ENCODE measurements around the gene CACNA2D3. TPM values are rescaled to one million over a fixed set of nuclear protein-coding genes. Genes with fewer than 3 reads are reported as not detected.
"Not testable (repeated sequence)": the region's sequence is repeated elsewhere in the genome, so short reads cannot be mapped to it uniquely, and the experiment has no call there.

The CACNA2D3 gene
- total RNA-seq, 2 donors from 2014 or later: 0.42 to 0.98 TPM

- Histone ChIP-seq H3K4me1 (no peaks in the 10 kb centered on the region), H3K27me3 (no peaks in the 10 kb centered on the region), H3K4me3 (no peak overlapping the region), H3K9me3 (no peaks in the 10 kb centered on the region), H3K27ac (no peak overlapping the region), H3K36me3 (no peaks in the 10 kb centered on the region), H3K9ac (ENCODE audit: low read depth in 2 of 2, low read length in 2 of 2) (no peak overlapping the region)
- DNase-seq: no peak
- TF ChIP-seq CTCF (IDR thresholded peaks at IDR 0.05): no peak
- intact Hi-C loops (cut with DNase I): no loop called here
Observed at GRCh38 chr3:55097441-55097840, 975.1 kb downstream of the CACNA2D3 start.

- TF ChIP-seq CTCF (IDR thresholded peaks at IDR 0.05): no peak
- no peaks in the 10 kb centered on the region for H3K9me3 ChIP-seq
- H3K36me3 ChIP-seq: no peaks in the 10 kb centered on the region
- H3K27ac ChIP-seq: no peak overlapping the region
- H3K4me1 ChIP-seq: no peaks in the 10 kb centered on the region
- H3K4me3 ChIP-seq: no peak overlapping the region
- DNase-seq: no peak
- intact Hi-C loops (cut with DNase I): no loop called here
- H3K9ac ChIP-seq (ENCODE audit: low read depth in 2 of 2, low read length in 2 of 2): no peak overlapping the region
- no peaks in the 10 kb centered on the region for H3K27me3 ChIP-seq
Observed at GRCh38 chr3:55105647-55106046, 983.3 kb downstream of the CACNA2D3 start.

DNA sequence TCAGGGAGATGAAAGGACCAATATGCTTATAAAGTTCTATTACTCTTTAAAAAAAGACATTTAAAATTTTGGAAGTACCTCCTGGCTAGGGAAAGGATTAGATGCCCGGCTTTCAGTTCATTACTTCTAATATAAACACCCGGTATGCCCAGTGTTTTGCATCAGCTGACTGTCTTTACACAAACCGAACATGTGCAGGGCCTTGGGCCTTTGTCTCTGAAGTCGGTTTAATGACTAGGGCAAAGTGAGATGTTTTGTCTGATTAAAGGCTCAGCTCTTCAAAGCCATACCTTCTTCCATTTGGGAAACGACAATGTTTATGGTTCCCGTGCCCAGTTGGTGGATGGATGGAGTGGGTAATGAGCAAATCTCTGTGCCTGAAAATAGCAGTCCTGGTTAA is 984.8 kb downstream of the CACNA2D3 start:
- no peak for DNase-seq
- intact Hi-C loops (cut with DNase I): no loop called here
- no peak for TF ChIP-seq CTCF (IDR thresholded peaks at IDR 0.05)
- Histone ChIP-seq H3K9me3 (no peaks in the 10 kb centered on the region), H3K27ac (no peak overlapping the region), H3K27me3 (no peaks in the 10 kb centered on the region), H3K36me3 (no peaks in the 10 kb centered on the region), H3K4me3 (no peak overlapping the region), H3K4me1 (no peaks in the 10 kb centered on the region), H3K9ac (ENCODE audit: low read depth in 2 of 2, low read length in 2 of 2) (no peak overlapping the region)

DNA sequence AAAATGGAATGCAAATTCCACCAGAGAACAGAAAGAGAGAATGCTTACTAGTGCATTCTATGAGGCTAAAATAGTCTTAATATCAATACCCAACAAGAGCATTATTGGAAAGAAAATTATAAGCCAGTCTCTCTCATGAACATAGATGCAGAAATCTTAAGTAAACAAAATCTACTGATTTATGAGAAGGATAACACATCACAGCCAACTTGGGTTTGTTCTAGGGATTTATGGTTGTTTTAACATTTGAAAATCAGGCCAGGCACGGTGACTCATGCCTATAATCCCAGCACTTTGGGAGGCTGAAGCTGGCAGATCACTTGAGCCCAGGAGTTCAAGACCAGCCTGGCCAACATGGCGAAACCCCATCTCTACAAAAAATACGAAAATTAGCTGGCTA is 989.6 kb downstream of the CACNA2D3 start:
- H3K9me3 ChIP-seq; H3K27ac ChIP-seq; H3K27me3 ChIP-seq; H3K4me1 ChIP-seq; H3K4me3 ChIP-seq; H3K9ac ChIP-seq (ENCODE audit: low read depth in 2 of 2, low read length in 2 of 2); H3K36me3 ChIP-seq; intact Hi-C loops (cut with DNase I); DNase-seq: not testable (repeated sequence)

GRCh38 chr3:55118451-55118850 is 996.1 kb downstream of the CACNA2D3 start:
- Histone ChIP-seq H3K9me3 (no peaks in the 10 kb centered on the region), H3K27me3 (no peaks in the 10 kb centered on the region), H3K4me1 (no peaks in the 10 kb centered on the region), H3K9ac (ENCODE audit: low read depth in 2 of 2, low read length in 2 of 2) (no peak overlapping the region), H3K36me3 (no peaks in the 10 kb centered on the region), H3K4me3 (no peak overlapping the region), H3K27ac (no peak overlapping the region)
- intact Hi-C loops (cut with DNase I): no loop called here
- no peak for TF ChIP-seq CTCF (IDR thresholded peaks at IDR 0.05)
- DNase-seq: no peak

DNA sequence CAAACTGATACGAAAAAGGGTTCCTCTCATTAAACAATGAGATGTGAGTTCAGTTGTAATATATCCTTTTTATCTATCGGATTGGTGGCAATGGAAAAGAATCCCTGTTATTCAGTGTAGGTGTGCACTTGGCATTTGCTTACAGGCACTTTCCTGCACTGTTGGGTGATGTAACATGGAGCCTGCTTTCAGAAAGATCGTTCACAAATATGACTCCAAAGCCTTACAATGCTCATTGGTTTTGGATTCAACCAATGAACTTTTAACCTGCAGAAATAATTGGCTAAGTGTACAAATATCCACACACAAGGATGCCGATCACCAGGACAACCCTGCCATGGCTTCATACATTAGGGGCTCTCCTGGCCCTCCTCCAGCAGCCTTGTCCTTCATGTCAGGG is 996.9 kb downstream of the CACNA2D3 start:
- TF ChIP-seq CTCF (IDR thresholded peaks at IDR 0.05): no peak
- Histone ChIP-seq H3K27me3 (no peaks in the 10 kb centered on the region), H3K4me3 (no peak overlapping the region), H3K36me3 (no peaks in the 10 kb centered on the region), H3K9me3 (no peaks in the 10 kb centered on the region), H3K9ac (ENCODE audit: low read depth in 2 of 2, low read length in 2 of 2) (no peak overlapping the region), H3K27ac (no peak overlapping the region), H3K4me1 (no peaks in the 10 kb centered on the region)
- DNase-seq: no peak
- intact Hi-C loops (cut with DNase I): no loop called here

All from colonic mucosa (tissue), 4 donors.